H1 (cell line): Measurements from ENCODE around the gene DLG1. TPM values are rescaled to one million over a fixed set of nuclear protein-coding genes. Genes with fewer than 3 reads are reported as not detected.

ENCODE experiments used
- CTCF ChIA-PET: fragments of 300-600 bp; sonication (Branson Sonifier 250); formaldehyde crosslinking; loops from one replicate; lab custom pipeline; 2021; ENCODE audit not compliant: partially characterized antibody; lab: Charles Lee
- POLR2A ChIA-PET: fragments of 300-600 bp; sonication (Branson Sonifier 250); formaldehyde crosslinking; loops from one replicate; lab custom pipeline; 2021; ENCODE audit warnings: inconsistent platforms; ENCODE audit not compliant: partially characterized antibody; lab: Charles Lee
- DNase-seq, 2 experiments: peaks; one replicate each; pipeline versions ENCODE4 v3.0.0 to v3.0.0-alpha.2; 2010 to 2022; ENCODE audit warnings: low spot score in 2 of 2, low read depth in 1 of 2, mixed read lengths in 1 of 2
- FAIRE-seq: peaks from 2 replicates; lab custom pipeline; 2011; peaks lifted over from hg19 to GRCh38; lab: Jason Lieb, UNC
- H2AFZ ChIP-seq: 2 replicates; pipeline ENCODE4 v1.8.1; 2012; ENCODE audit warnings: low read length, inconsistent platforms
- H2AK5ac ChIP-seq: 2 replicates; pipeline ENCODE4 v1.6.1; 2013; ENCODE audit warnings: low read depth, low read length
- H2BK120ac ChIP-seq: replicated peaks from 2 replicates; pipeline ENCODE3; 2013; ENCODE audit warnings: low read depth, low read length, inconsistent platforms
- H2BK12ac ChIP-seq: 2 replicates; pipeline ENCODE4 v1.6.1; 2013; ENCODE audit warnings: low read depth, low read length
- H2BK15ac ChIP-seq: 2 replicates; pipeline ENCODE4 v1.6.1; 2013; ENCODE audit warnings: low read length
- H2BK20ac ChIP-seq: 2 replicates; pipeline ENCODE4 v1.6.1; 2013; ENCODE audit warnings: low read length
- H2BK5ac ChIP-seq: 2 replicates; pipeline ENCODE4 v1.6.1; 2013; ENCODE audit warnings: low read depth, low read length
- H3K14ac ChIP-seq: 2 replicates; pipeline ENCODE4 v1.6.1; 2013; ENCODE audit warnings: inconsistent platforms; ENCODE audit not compliant: insufficient read length
- H3K18ac ChIP-seq: 2 replicates; pipeline ENCODE4 v1.6.1; 2013; ENCODE audit warnings: low read length; ENCODE audit errors: extremely low read depth
- H3K23ac ChIP-seq: 2 replicates; pipeline ENCODE4 v1.6.1; 2013; ENCODE audit warnings: inconsistent platforms; ENCODE audit not compliant: insufficient read length
- H3K23me2 ChIP-seq: 2 replicates; pipeline ENCODE4 v1.6.1; 2013; ENCODE audit warnings: low read depth, low read length
- H3K27ac ChIP-seq: 2 replicates; pipeline ENCODE4 v1.6.1; 2011; ENCODE audit warnings: low read depth, low read length, inconsistent platforms
- H3K27me3 ChIP-seq, 4 experiments: replicated peaks in 1 of 4; 1 replicate in 1 of 4; 2 replicates in 3 of 4; pipeline versions ENCODE4 v1.6.1 to v1.8.1; 2011 to 2013; ENCODE audit warnings: low read length in 3 of 4, mild to moderate bottlenecking in 3 of 4, inconsistent platforms in 2 of 4, mixed read lengths in 2 of 4, moderate library complexity in 1 of 4; ENCODE audit not compliant: control insufficient read depth in 3 of 4, insufficient read depth in 3 of 4; ENCODE audit errors: extremely low read depth in 1 of 4
- H3K36me3 ChIP-seq, 4 experiments: 2 replicates each; pipeline versions ENCODE4 v1.6.1 to v1.8.1; 2011 to 2013; ENCODE audit warnings: mild to moderate bottlenecking in 4 of 4, low read length in 3 of 4, moderate library complexity in 2 of 4, control low read depth in 1 of 4, inconsistent platforms in 1 of 4; ENCODE audit not compliant: insufficient read depth in 4 of 4, control insufficient read depth in 2 of 4
- H3K4ac ChIP-seq: replicated peaks from 2 replicates; pipeline ENCODE3; 2013; ENCODE audit warnings: low read length, low read depth, mixed read lengths, inconsistent platforms; ENCODE audit not compliant: insufficient read length
- H3K4me1 ChIP-seq, 4 experiments: replicated peaks in 1 of 4; 1 replicate in 1 of 4; 2 replicates in 3 of 4; pipeline versions ENCODE4 v1.6.1 to v1.8.1; 2011 to 2013; ENCODE audit warnings: low read length in 3 of 4, inconsistent platforms in 2 of 4, mixed read lengths in 1 of 4; ENCODE audit not compliant: insufficient read depth in 4 of 4, control insufficient read depth in 3 of 4
- H3K4me2 ChIP-seq, 2 experiments: 2 replicates each; pipeline versions ENCODE4 v1.6.1 to v1.8.1; 2011 to 2013; ENCODE audit warnings: low read depth in 2 of 2, low read length in 2 of 2, control low read depth in 1 of 2, inconsistent platforms in 1 of 2, mild to moderate bottlenecking in 1 of 2; ENCODE audit not compliant: insufficient read depth in 1 of 2
- H3K4me3 ChIP-seq, 4 experiments: fragments of 200-600, 300-600 bp in 1 of 4; sonication (generic), shearing (Covaris generic), sonication (Bioruptor Twin) in 1 of 4; 2 replicates each; pipeline versions ENCODE4 v1.5.1 to v1.8.1; 2011 to 2016; ENCODE audit warnings: low read length in 4 of 4, low read depth in 3 of 4, control low read depth in 2 of 4, inconsistent platforms in 2 of 4, mild to moderate bottlenecking in 2 of 4, mixed read lengths in 1 of 4, moderate library complexity in 1 of 4; ENCODE audit not compliant: insufficient read depth in 2 of 4; ENCODE audit errors: extremely low read depth in 1 of 4
- H3K56ac ChIP-seq: replicated peaks from 2 replicates; pipeline ENCODE3; 2013; ENCODE audit warnings: low read depth, mild to moderate bottlenecking, mixed read lengths, low read length, inconsistent platforms; ENCODE audit not compliant: insufficient read length
- H3K79me1 ChIP-seq: 2 replicates; pipeline ENCODE4 v1.6.1; 2013; ENCODE audit warnings: low read depth, low read length, control low read depth
- H3K79me2 ChIP-seq, 2 experiments: 2 replicates each; pipeline versions ENCODE4 v1.6.1 to v1.8.1; 2012 to 2013; ENCODE audit warnings: low read length in 2 of 2, mild to moderate bottlenecking in 2 of 2, inconsistent platforms in 1 of 2; ENCODE audit not compliant: insufficient read depth in 2 of 2, control insufficient read depth in 1 of 2
- H3K9ac ChIP-seq, 4 experiments: replicated peaks in 1 of 4; 1 replicate in 1 of 4; 2 replicates in 3 of 4; pipeline versions ENCODE4 v1.6.1 to v1.8.1; 2011 to 2013; ENCODE audit warnings: low read depth in 3 of 4, low read length in 3 of 4, control low read depth in 2 of 4, mild to moderate bottlenecking in 2 of 4, moderate library complexity in 2 of 4, inconsistent platforms in 1 of 4; ENCODE audit errors: extremely low read depth in 1 of 4
- H3K9me3 ChIP-seq, 2 experiments: 2 replicates each; pipeline versions ENCODE4 v1.6.1 to v1.8.1; 2012 to 2013; ENCODE audit warnings: mild to moderate bottlenecking in 2 of 2, moderate library complexity in 2 of 2, control low read depth in 1 of 2, inconsistent platforms in 1 of 2, low read depth in 1 of 2, low read length in 1 of 2, mixed read lengths in 1 of 2; ENCODE audit not compliant: insufficient read depth in 2 of 2
- H4K20me1 ChIP-seq, 2 experiments: replicated peaks in 1 of 2; 2 replicates each; pipeline versions ENCODE3 to v1.8.1; 2011 to 2013; ENCODE audit warnings: inconsistent platforms in 2 of 2, low read length in 2 of 2, mild to moderate bottlenecking in 1 of 2; ENCODE audit not compliant: insufficient read depth in 2 of 2, control insufficient read depth in 1 of 2
- H4K5ac ChIP-seq: 2 replicates; pipeline ENCODE4 v1.6.1; 2013; ENCODE audit warnings: low read length, low read depth, mixed read lengths, inconsistent platforms; ENCODE audit not compliant: insufficient read length
- H4K8ac ChIP-seq: 2 replicates; pipeline ENCODE4 v1.8.0; 2013; ENCODE audit warnings: mild to moderate bottlenecking, moderate library complexity, low read length, inconsistent platforms; ENCODE audit not compliant: insufficient read depth; ENCODE audit errors: extremely low read depth
- H4K91ac ChIP-seq: replicated peaks from 2 replicates; pipeline ENCODE3; 2013; ENCODE audit warnings: low read length, mixed read lengths, inconsistent platforms; ENCODE audit not compliant: insufficient read length
- ATF3 ChIP-seq: IDR thresholded peaks from 2 replicates; pipeline ENCODE4 v1.6.1; 2011; ENCODE audit warnings: low read depth, mild to moderate bottlenecking, low read length; ENCODE audit not compliant: insufficient read depth
- BACH1 ChIP-seq: IDR thresholded peaks from 2 replicates; pipeline ENCODE4 v1.6.1; 2012; ENCODE audit warnings: low read length, improper control_type of control experiment
- CREB1 ChIP-seq: IDR thresholded peaks from 2 replicates; pipeline ENCODE4 v1.6.1; 2012; ENCODE audit warnings: inconsistent platforms
- CTBP2 ChIP-seq: IDR thresholded peaks from 2 replicates; pipeline ENCODE4 v1.7.0; 2011; ENCODE audit warnings: borderline replicate concordance, mild to moderate bottlenecking, moderate library complexity, mixed read lengths, low read length; ENCODE audit not compliant: insufficient read depth, insufficient read length
- CTCF ChIP-seq, 3 experiments: IDR thresholded peaks; 1 replicate in 2 of 3; 2 replicates in 1 of 3; pipeline versions ENCODE4 v1.5.1 to v1.6.1; 2011; ENCODE audit warnings: low read length in 3 of 3, mild to moderate bottlenecking in 3 of 3, inconsistent platforms in 2 of 3, low read depth in 1 of 3, moderate library complexity in 1 of 3; ENCODE audit not compliant: insufficient read depth in 1 of 3; ENCODE audit errors: control extremely low read depth in 1 of 3
- GABPA ChIP-seq: IDR thresholded peaks from 2 replicates; pipeline ENCODE4 v1.6.1; 2011; ENCODE audit warnings: mild to moderate bottlenecking, low read length, moderate library complexity, borderline replicate concordance; ENCODE audit not compliant: insufficient read depth
- POLR2A ChIP-seq, 2 experiments: IDR thresholded peaks; 1 replicate in 1 of 2; 2 replicates in 1 of 2; pipeline ENCODE4 v1.6.1; 2011; ENCODE audit warnings: low read depth in 2 of 2, low read length in 2 of 2, mild to moderate bottlenecking in 2 of 2; ENCODE audit errors: control extremely low read depth in 1 of 2
- YY1 ChIP-seq: IDR thresholded peaks from 2 replicates; pipeline ENCODE4 v1.6.1; 2011; ENCODE audit warnings: low read depth, mild to moderate bottlenecking, low read length
- WGBS, 2 experiments: shearing (Covaris generic) in 1 of 2; methylation state at CpG; one replicate each; pipeline versions ENCODE4 v1.1.6 to v1.1.7; 2013 to 2015; ENCODE audit warnings: low lambda C conversion rate in 2 of 2, mixed read lengths in 2 of 2, inconsistent platforms in 1 of 2, low coverage in 1 of 2, missing lambda C conversion rate in 1 of 2; ENCODE audit not compliant: insufficient replicate concordance in 2 of 2, insufficient coverage in 1 of 2, insufficient read length in 1 of 2; ENCODE audit errors: extremely low coverage in 1 of 2, missing lambda C conversion rate in 1 of 2; 5-methylcytosine and 5-hydroxymethylcytosine counted together
- polyA plus RNA-seq, 7 experiments: library from polyadenylated mRNA; depleted of rRNA in 3 of 7; stranded (reverse) in 5 of 7; unstranded in 2 of 7; fragments of >200 nt in 5 of 7; fragments of 200-250 nt in 2 of 7; gene quantifications; 1 replicate in 5 of 7; 2 replicates in 1 of 7; 4 replicates in 1 of 7; pipeline versions ENCODE4 v1.2.1 to v1.2.3, GENCODE V29; 2011 to 2013; ENCODE audit warnings: missing spikeins in 2 of 7, mixed read lengths in 2 of 7
- total RNA-seq: library from RNA; stranded (reverse); fragmentation: NEBNext Ultra II Directional; extraction: Animal tissue kit (Norgen Biotek cat#: 25700); gene quantifications from 2 replicates; pipeline ENCODE4 v1.2.1, GENCODE V29; 2021

DLG1 gene
- total and polyA plus RNA-seq, 2 of the 8 experiments (the other 6 are each of a cell fraction or from before 2014, with no cell fraction given) = 13.4 to 78.8 TPM

GRCh38 chr3:197028728-197029510 lies 269.5 kb downstream of the DLG1 start:
- H3K79me2 ChIP-seq = no peaks in the 10 kb centered on the region
- H3K36me3 ChIP-seq = no peaks in the 10 kb centered on the region
- H2AFZ ChIP-seq = peak overlapping the region; percentile 5; the same call in 1 of the 2 replicates
- no peak overlapping the region for H2BK5ac ChIP-seq
- H3K23ac ChIP-seq = no peak overlapping the region
- H3K23me2 ChIP-seq = peaks cover 9% of the 10 kb centered on the region; the same call in 1 of the 2 replicates
- H3K9me3 ChIP-seq = no peaks in the 10 kb centered on the region
- H3K4me2 ChIP-seq = peak overlapping the region; percentile 52 to 80
- H3K27me3 ChIP-seq = peaks cover 9 to 21% (median 19%) of the 10 kb centered on the region in 4 experiments
- peak overlapping the region; percentile 46 to 74 (median 52) for H3K4me3 ChIP-seq
- peaks cover 0 to 4% of the 10 kb centered on the region in 2 experiments for H4K20me1 ChIP-seq
- no peak overlapping the region for H3K4ac ChIP-seq
- H2BK15ac ChIP-seq = peak overlapping the region; percentile 46; the same call in 1 of the 2 replicates
- CTCF ChIA-PET = interaction anchor here (0.6 to 16.7 kb wide), 20 partner anchors 14 to 484 kb away, joined by 3 to 245 read pairs (median 3); partner anchors contain the start of gene SENP5
- POLR2A ChIA-PET = interaction anchor here (1.0 to 1.9 kb wide), 2 partner anchors 12 to 26 kb away, joined by 3 to 6 read pairs; no protein-coding TSS in a partner anchor
- peak overlapping the region; percentile 71 for H4K8ac ChIP-seq
- WGBS, 2 experiments = 15% methylated on average over 38 of the region's 67 CpGs; no CpG with 5 or more reads in 1 of the 2 experiments
- H4K5ac ChIP-seq = no peak overlapping the region
- no peak overlapping the region for H4K91ac ChIP-seq
- peak overlapping the region; percentile 39; the same call in 1 of the 2 replicates for H2BK12ac ChIP-seq
- H2AK5ac ChIP-seq = no peak overlapping the region
- no peak overlapping the region for H2BK120ac ChIP-seq
- no peak overlapping the region for H3K56ac ChIP-seq
- no peak overlapping the region for H3K27ac ChIP-seq
- no peaks in the 10 kb centered on the region for H3K79me1 ChIP-seq
- peak in 1 of 2 experiments; percentile 61 for DNase-seq
- H3K14ac ChIP-seq = no peak overlapping the region
- H2BK20ac ChIP-seq = no peak overlapping the region
- H3K4me1 ChIP-seq = peaks cover 0 to 4% (median 4%) of the 10 kb centered on the region in 4 experiments; a peak in 4 of 7 replicates
- no peak for FAIRE-seq
- H3K9ac ChIP-seq = no peak overlapping the region
- H3K18ac ChIP-seq = peak overlapping the region; percentile 32
- no peak for TF ChIP-seq GABPA
- TF ChIP-seq CREB1 = no peak
- TF ChIP-seq POLR2A (IDR thresholded peaks at IDR 0.05; ENCODE audit: control extremely low read depth in 1 of 2, low read depth in 2 of 2, low read length in 2 of 2) = no peak
- no peak for TF ChIP-seq CTBP2
- TF ChIP-seq ATF3 = no peak
- 0 out of 2 replicates have a peak, but pooled peaks have one; percentile 4 for TF ChIP-seq BACH1
- TF ChIP-seq CTCF (IDR thresholded peaks at IDR 0.05; ENCODE audit: control extremely low read depth in 1 of 3, insufficient read depth in 1 of 3, low read depth in 1 of 3, low read length in 3 of 3) = no peak
- TF ChIP-seq YY1 = no peak
